Measurements from ENCODE around the gene STAT3. TPM values are rescaled to one million over a fixed set of nuclear protein-coding genes. Genes with fewer than 3 reads are reported as not detected.

The STAT3 gene
- total and polyA plus RNA-seq, 12 donors, result 33.9 to 398 (median 109) TPM

- no peak for TF ChIP-seq CTCF (IDR thresholded peaks at IDR 0.05)
- intact Hi-C loops (cut with DNase I), result loop anchor here in 6 of 10 donors (5.0 to 10.0 kb wide), 4 partner anchors 45 to 115 kb away; partner anchors contain the start of gene ATP6V0A1 (in 1 of the 6)
- H3K4me1 ChIP-seq, result peaks cover 57 to 100% (median 94%) of the 10 kb centered on the region in 9 donors
- H3K27me3 ChIP-seq, result no peaks in the 10 kb centered on the region
- H3K36me3 ChIP-seq, result peaks cover 0 to 15% (median 6%) of the 10 kb centered on the region in 9 donors
- no peaks in the 10 kb centered on the region for H3K9me3 ChIP-seq
- peak overlapping the region; percentile 41 to 100 (median 84) for H3K27ac ChIP-seq
- peak in 7 of 8 donors; percentile 5 to 72 (median 20) for ATAC-seq
- peak overlapping the region in 5 of 10 donors; percentile 3 to 29 (median 10) for H3K4me3 ChIP-seq
- peak in 1 of 2 donors; percentile 43 for DNase-seq
- 13 to 14% methylated on average over 5 of the region's 5 CpGs for WGBS, 2 donors
Measured at GRCh38 chr17:42409523-42410318, 21.5 kb upstream of the STAT3 start.

GRCh38 chr17:42408061-42408460, 19.8 kb upstream of the STAT3 start:
- peak overlapping the region; percentile 19 to 100 (median 84) for H3K27ac ChIP-seq
- 45 to 52% methylated on average over 2 of the region's 2 CpGs for WGBS, 2 donors

GRCh38 chr17:42407289-42407836, 19.1 kb upstream of the STAT3 start:
- DNase-seq (peak; percentile 82 to 91), ATAC-seq (peak; percentile 69 to 89 (median 82))
- Histone ChIP-seq H3K27me3 (no peaks in the 10 kb centered on the region), H3K27ac (peak overlapping the region; percentile 19 to 100 (median 84)), H3K9me3 (no peaks in the 10 kb centered on the region), H3K36me3 (peaks cover 3 to 39% (median 29%) of the 10 kb centered on the region in 9 donors), H3K4me1 (peaks cover 48 to 100% (median 93%) of the 10 kb centered on the region in 9 donors), H3K4me3 (peak overlapping the region in 6 of 10 donors; percentile 7 to 25 (median 20))
- TF ChIP-seq CTCF (IDR thresholded peaks at IDR 0.05), result no peak
- WGBS, 2 donors, result 0 to 5% methylated on average over 2 of the region's 2 CpGs
- intact Hi-C loops (cut with DNase I), result loop anchor here in 7 of 10 donors (1.0 to 10.0 kb wide), 8 partner anchors 15 to 117 kb away; partner anchors contain the start of genes CAVIN1 (in 2 of the 7), ATP6V0A1 (in 1 of the 7) and STAT3 (in 1 of the 7)

More at GRCh38 chr17:42408061-42408460, 19.8 kb upstream of the STAT3 start:
- Histone ChIP-seq H3K4me1 (peaks cover 46 to 100% (median 93%) of the 10 kb centered on the region in 9 donors), H3K36me3 (peaks cover 3 to 32% (median 22%) of the 10 kb centered on the region in 9 donors), H3K9me3 (no peaks in the 10 kb centered on the region), H3K27me3 (no peaks in the 10 kb centered on the region), H3K4me3 (peak overlapping the region in 4 of 10 donors; percentile 7 to 27 (median 24))
- no peak for TF ChIP-seq CTCF (IDR thresholded peaks at IDR 0.05)
- ATAC-seq (peak; percentile 19 to 65 (median 46)), DNase-seq (peak; percentile 56 to 77)
- intact Hi-C loops (cut with DNase I), result loop anchor here in 6 of 10 donors (5.0 to 10.0 kb wide), 4 partner anchors 47 to 117 kb away; partner anchors contain the start of gene ATP6V0A1 (in 1 of the 6)
